EH (cell line): ENCODE measurements around the gene MC1R.
"Not testable (repeated sequence)": the region's sequence is repeated elsewhere in the genome, so short reads cannot be mapped to it uniquely, and the experiment has no call there.

Experiments used
- DNase-seq: peaks from one replicate; pipeline ENCODE4 v3.0.0-alpha.2; 2015; ENCODE audit warnings: low read depth

Gene MC1R

GRCh38 chr16:89918453-89919347 is at the start of gene MC1R:
Gene MC1R (plus strand): TSS chr16:89918862. CDS start chr16:89919259, 397 bp downstream.
- peak; percentile 57 for DNase-seq

- DNase-seq: no peak
Observed at GRCh38 chr16:89869911-89870310, 48.8 kb upstream of the MC1R start.

GRCh38 chr16:89870440-89870839 is 48.2 kb upstream of the MC1R start:
- DNase-seq: no peak

- DNase-seq: no peak
Observed at GRCh38 chr16:89871895-89872294, 46.8 kb upstream of the MC1R start.

- peak; percentile 88 for DNase-seq
Observed at GRCh38 chr16:89873109-89873971, 45.3 kb upstream of the MC1R start, which contains the start of gene TCF25. Gene TCF25 (plus strand): TSS chr16:89873592. CDS start chr16:89873668, 76 bp downstream.

- peak; percentile 95 for DNase-seq
Observed at GRCh38 chr16:89873972-89874689, 44.5 kb upstream of the MC1R start.

- not testable (repeated sequence) for DNase-seq
Observed at GRCh38 chr16:89879123-89879522, 39.5 kb upstream of the MC1R start.

- DNase-seq: no peak
Observed at GRCh38 chr16:89880477-89881367, 37.9 kb upstream of the MC1R start.

- no peak for DNase-seq
Observed at GRCh38 chr16:89881368-89881730, 37.3 kb upstream of the MC1R start.

- no peak for DNase-seq
Observed at GRCh38 chr16:89883346-89884040, 35.2 kb upstream of the MC1R start.

- DNase-seq: no peak
Observed at GRCh38 chr16:89884041-89884421, 34.6 kb upstream of the MC1R start.

- no peak for DNase-seq
Observed at GRCh38 chr16:89887243-89887642, 31.4 kb upstream of the MC1R start.

- DNase-seq: no peak
Observed at GRCh38 chr16:89890200-89890599, 28.5 kb upstream of the MC1R start.

GRCh38 chr16:89890886-89891657 is 27.6 kb upstream of the MC1R start:
- DNase-seq: no peak

GRCh38 chr16:89892055-89892630 is 26.5 kb upstream of the MC1R start:
- DNase-seq: no peak

- DNase-seq: no peak
Observed at GRCh38 chr16:89892635-89893034, 26.0 kb upstream of the MC1R start.

GRCh38 chr16:89893642-89894548 is 24.8 kb upstream of the MC1R start:
- DNase-seq: no peak
